EL (cell line): ENCODE measurements around the gene UBE2E1.
A peak's percentile ranks its signal among the peaks of the same experiment; 100 is the strongest.

Experiments
- DNase-seq: peaks from one replicate; pipeline ENCODE4 v3.0.0-alpha.2; 2016

UBE2E1 gene

GRCh38 chr3:23805633-23806533 is at the start of gene UBE2E1:
UBE2E1 (plus strand) TSS chr3:23805955; CDS start chr3:23807270, 1,315 bp downstream.
- peak; percentile 77 for DNase-seq

- no peak for DNase-seq
Measured at GRCh38 chr3:23756206-23756840, 49.4 kb upstream of the UBE2E1 start.

GRCh38 chr3:23758253-23758838 is 47.4 kb upstream of the UBE2E1 start:
- DNase-seq, result no peak

GRCh38 chr3:23760325-23760724 is 45.4 kb upstream of the UBE2E1 start:
- DNase-seq, result no peak

- DNase-seq, result no peak
Measured at GRCh38 chr3:23760871-23761373, 44.8 kb upstream of the UBE2E1 start.

- peak; percentile 53 for DNase-seq
Measured at GRCh38 chr3:23761440-23761896, 44.3 kb upstream of the UBE2E1 start.

- DNase-seq, result no peak
Measured at GRCh38 chr3:23762214-23762613, 43.5 kb upstream of the UBE2E1 start.

- DNase-seq, result no peak
Measured at GRCh38 chr3:23762759-23763477, 42.8 kb upstream of the UBE2E1 start.

- no peak for DNase-seq
Measured at GRCh38 chr3:23764407-23764806, 41.3 kb upstream of the UBE2E1 start.

- no peak for DNase-seq
Measured at GRCh38 chr3:23767546-23767945, 38.2 kb upstream of the UBE2E1 start.

- DNase-seq, result no peak
Measured at GRCh38 chr3:23775254-23775909, 30.4 kb upstream of the UBE2E1 start.

- peak; percentile 26 for DNase-seq
Measured at GRCh38 chr3:23776352-23776891, 29.3 kb upstream of the UBE2E1 start.

- DNase-seq, result no peak
Measured at GRCh38 chr3:23778446-23778845, 27.3 kb upstream of the UBE2E1 start.

- no peak for DNase-seq
Measured at GRCh38 chr3:23779841-23780240, 25.9 kb upstream of the UBE2E1 start.

- DNase-seq, result no peak
Measured at GRCh38 chr3:23781051-23781450, 24.7 kb upstream of the UBE2E1 start.

GRCh38 chr3:23781871-23782270 is 23.9 kb upstream of the UBE2E1 start:
- DNase-seq, result no peak

GRCh38 chr3:23785097-23785645 is 20.6 kb upstream of the UBE2E1 start:
- DNase-seq, result no peak

- no peak for DNase-seq
Measured at GRCh38 chr3:23785882-23786281, 19.9 kb upstream of the UBE2E1 start.

- DNase-seq, result no peak
Measured at GRCh38 chr3:23791678-23792077, 14.1 kb upstream of the UBE2E1 start.

- no peak for DNase-seq
Measured at GRCh38 chr3:23793528-23794134, 12.1 kb upstream of the UBE2E1 start.

GRCh38 chr3:23795096-23795495 is 10.7 kb upstream of the UBE2E1 start:
- DNase-seq, result no peak
